Body of pancreas (tissue), 4 donors: ENCODE measurements around the gene UGT1A8. TPM values are rescaled to one million over a fixed set of nuclear protein-coding genes. Genes with fewer than 3 reads are reported as not detected.
"Not testable (repeated sequence)": the region's sequence is repeated elsewhere in the genome, so short reads cannot be mapped to it uniquely, and the experiment has no call there.

Experiments
- ATAC-seq: fragments of 150-250 bp; one replicate; pipeline ENCODE4 v1.9.1; 2016
- DNase-seq, 4 donors: peaks; one replicate each; pipeline ENCODE4 v3.0.0-alpha.2; 2019
- H3K27ac ChIP-seq, 4 donors: fragments of 200-600 bp; sonication (generic); 1 replicate in 3 of 4; 2 replicates in 1 of 4; pipeline versions ENCODE4 v1.5.1 to v1.6.1; 2016 to 2019; ENCODE audit warnings: mild to moderate bottlenecking in 1 of 4, mixed read lengths in 1 of 4, moderate library complexity in 1 of 4
- H3K27me3 ChIP-seq, 2 donors: fragments of 200-600 bp; sonication (generic); one replicate each; pipeline ENCODE4 v1.6.0; 2016; ENCODE audit warnings: mild to moderate bottlenecking in 1 of 2
- H3K36me3 ChIP-seq, 2 donors: fragments of 200-600 bp; sonication (generic); replicated peaks in 1 of 2; 2 replicates each; pipeline ENCODE4 v1.5.1; 2016; ENCODE audit warnings: low read depth in 2 of 2; ENCODE audit not compliant: insufficient read depth in 1 of 2
- H3K4me1 ChIP-seq: fragments of 200-600 bp; sonication (generic); one replicate; pipeline ENCODE4 v1.6.0; 2016
- H3K4me3 ChIP-seq, 2 donors: fragments of 200-600 bp; sonication (generic); 1 replicate in 1 of 2; 2 replicates in 1 of 2; pipeline ENCODE4 v1.5.1; 2016 to 2019
- H3K9me3 ChIP-seq, 3 donors: fragments of 200-600 bp; sonication (generic); 1 replicate in 2 of 3; 2 replicates in 1 of 3; pipeline ENCODE4 v1.5.1; 2016
- CTCF ChIP-seq, 7 experiments: fragments of 450-650 bp in 4 of 7; fragments of 200-600 bp in 3 of 7; sonication (generic) in 3 of 7; IDR thresholded peaks; one replicate each; pipeline ENCODE4 v1.5.1; 2016 to 2019; ENCODE audit warnings: antibody characterized with exemption in 7 of 7
- POLR2A ChIP-seq, 3 donors: fragments of 450-650 bp; IDR thresholded peaks; one replicate each; pipeline ENCODE4 v1.6.1; 2016; ENCODE audit warnings: antibody characterized with exemption in 3 of 3, mild to moderate bottlenecking in 2 of 3
- WGBS, 2 donors: methylation state at CpG; one replicate each; pipeline ENCODE4 v1.1.5; 2017; 5-methylcytosine and 5-hydroxymethylcytosine counted together
- intact Hi-C: fragments of 100-400 bp; cut with DNase I; formaldehyde crosslinking; loops from one replicate; pipeline ENCODE4 v1.15.1; 2023
- total RNA-seq, 2 donors: library from RNA; depleted of rRNA; stranded (reverse); fragments of >200 nt; gene quantifications; one replicate each; pipeline ENCODE4 v1.1.0, GENCODE V29; 2016

The UGT1A8 gene
- total RNA-seq, 2 donors from 2014 or later, result not detected

- Histone ChIP-seq H3K36me3 (no peaks in the 10 kb centered on the region), H3K4me3 (no peak overlapping the region), H3K9me3 (peaks cover 0 to 6% (median 0%) of the 10 kb centered on the region in 3 donors), H3K4me1 (no peaks in the 10 kb centered on the region), H3K27ac (no peak overlapping the region), H3K27me3 (no peaks in the 10 kb centered on the region)
- DNase-seq (no peak), ATAC-seq (no peak)
- TF ChIP-seq CTCF (IDR thresholded peaks at IDR 0.05) (no peak), POLR2A (IDR thresholded peaks at IDR 0.05) (no peak)
- 88 to 93% methylated on average over 1 of the region's 1 CpG for WGBS, 2 donors
- intact Hi-C loops, result no loop called here
Observed at GRCh38 chr2:233605680-233606079, 11.8 kb upstream of the UGT1A8 start.

DNA sequence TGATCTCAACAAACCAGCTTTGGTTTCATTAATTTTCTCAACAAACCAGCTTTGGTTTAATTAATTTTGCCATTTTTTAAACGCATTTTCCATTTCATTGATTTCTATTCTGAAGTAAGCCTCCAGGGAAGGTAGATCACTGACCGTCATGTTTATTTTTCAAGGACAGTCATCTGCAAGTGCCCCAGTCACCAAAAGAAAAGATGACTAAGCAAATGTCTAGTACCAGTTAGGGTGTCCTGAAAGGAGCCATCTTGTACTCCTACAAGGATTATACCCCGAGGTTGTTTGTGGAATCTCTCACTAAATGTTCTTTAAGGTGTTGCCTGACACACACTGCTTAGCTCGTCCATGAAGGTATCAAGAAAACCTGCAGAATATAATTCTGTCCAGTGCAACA lies 6.1 kb upstream of the UGT1A8 start:
- intact Hi-C loops, result no loop called here
- 42 to 53% methylated on average over 4 of the region's 4 CpGs for WGBS, 2 donors

DNA sequence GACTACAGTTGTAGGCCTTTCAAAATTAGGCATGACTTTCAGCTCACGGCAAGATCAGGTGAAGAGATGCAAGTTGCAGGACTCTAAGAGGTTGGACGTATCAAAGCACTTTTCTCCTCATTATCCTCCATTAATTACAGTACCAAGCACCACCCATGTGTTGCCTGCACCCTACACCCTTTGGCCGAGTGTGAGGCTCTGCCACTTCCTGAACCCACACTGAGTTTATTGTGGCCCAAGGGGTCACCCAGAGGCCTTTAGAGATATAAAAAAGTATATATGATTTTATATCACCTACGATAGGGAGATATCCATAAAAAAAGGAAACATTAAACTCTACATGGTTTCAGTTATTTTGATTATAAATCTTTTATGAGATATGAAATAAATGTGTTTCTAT lies 2.8 kb downstream of the UGT1A8 start:
- TF ChIP-seq POLR2A (IDR thresholded peaks at IDR 0.05) (no peak), CTCF (IDR thresholded peaks at IDR 0.05) (no peak)
- no peaks in the 10 kb centered on the region for H3K4me1 ChIP-seq
- no peaks in the 10 kb centered on the region for H3K27me3 ChIP-seq
- no peak overlapping the region for H3K4me3 ChIP-seq
- WGBS, 2 donors, result 56 to 63% methylated on average over 4 of the region's 4 CpGs
- no peaks in the 10 kb centered on the region for H3K36me3 ChIP-seq
- H3K9me3 ChIP-seq, result no peaks in the 10 kb centered on the region
- ATAC-seq (no peak), DNase-seq (no peak)
- intact Hi-C loops, result no loop called here
- no peak overlapping the region for H3K27ac ChIP-seq

More for the DNA sequence above, 6.1 kb upstream of the UGT1A8 start:
- Histone ChIP-seq H3K27me3 (no peaks in the 10 kb centered on the region), H3K4me1 (no peaks in the 10 kb centered on the region), H3K36me3 (no peaks in the 10 kb centered on the region), H3K4me3 (no peak overlapping the region), H3K9me3 (peaks cover 0 to 6% (median 0%) of the 10 kb centered on the region in 3 donors), H3K27ac (no peak overlapping the region)
- no peak for ATAC-seq
- TF ChIP-seq CTCF (IDR thresholded peaks at IDR 0.05), result no peak
- TF ChIP-seq POLR2A (IDR thresholded peaks at IDR 0.05), result no peak
- no peak for DNase-seq

GRCh38 chr2:233621863-233622262 lies 4.4 kb downstream of the UGT1A8 start:
- H3K4me3 ChIP-seq, H3K27ac ChIP-seq, intact Hi-C loops, ATAC-seq, H3K4me1 ChIP-seq, H3K36me3 ChIP-seq, H3K27me3 ChIP-seq, DNase-seq, H3K9me3 ChIP-seq: not testable (repeated sequence)
- 66 to 70% methylated on average over 5 of the region's 5 CpGs for WGBS, 2 donors

GRCh38 chr2:233627331-233628025 lies 10.0 kb downstream of the UGT1A8 start:
- H3K4me1 ChIP-seq, result no peaks in the 10 kb centered on the region
- no peak overlapping the region for H3K4me3 ChIP-seq
- no peaks in the 10 kb centered on the region for H3K9me3 ChIP-seq
- H3K27ac ChIP-seq, result no peak overlapping the region
- no peaks in the 10 kb centered on the region for H3K36me3 ChIP-seq
- no peaks in the 10 kb centered on the region for H3K27me3 ChIP-seq
- WGBS, 2 donors, result 42 to 49% methylated on average over 5 of the region's 5 CpGs
- intact Hi-C loops, result no loop called here
- TF ChIP-seq CTCF (IDR thresholded peaks at IDR 0.05) (no peak), POLR2A (IDR thresholded peaks at IDR 0.05) (no peak)
- DNase-seq (no peak), ATAC-seq (no peak)

DNA sequence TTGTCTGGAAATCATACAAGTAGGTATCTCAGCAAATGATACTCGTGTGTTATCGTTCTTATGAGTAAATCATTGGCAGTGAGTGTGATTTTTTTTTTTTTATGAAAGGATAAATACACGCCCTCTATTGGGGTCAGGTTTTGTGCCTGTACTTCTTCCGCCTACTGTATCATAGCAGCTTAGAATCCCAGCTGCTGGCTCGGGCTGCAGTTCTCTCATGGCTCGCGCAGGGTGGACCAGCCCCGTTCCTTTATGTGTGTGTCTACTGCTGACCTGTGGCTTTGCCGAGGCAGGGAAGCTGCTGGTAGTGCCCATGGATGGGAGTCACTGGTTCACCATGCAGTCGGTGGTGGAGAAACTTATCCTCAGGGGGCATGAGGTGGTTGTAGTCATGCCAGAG lies 18.9 kb downstream of the UGT1A8 start, which contains the start of gene UGT1A10:
Gene UGT1A10 (plus strand): TSS at position 143 of the 400 bp plus-strand sequence. CDS start 75 bp downstream, at position 218.
- H3K4me1 ChIP-seq, H3K27me3 ChIP-seq, H3K4me3 ChIP-seq, H3K36me3 ChIP-seq, DNase-seq, intact Hi-C loops, H3K27ac ChIP-seq, H3K9me3 ChIP-seq, ATAC-seq: not testable (repeated sequence)
- WGBS, 2 donors, result 65 to 77% methylated on average over 9 to 10 of the region's 10 CpGs
